Measurements from ENCODE around the gene IPCEF1. TPM values are rescaled to one million over a fixed set of nuclear protein-coding genes. Genes with fewer than 3 reads are reported as not detected.
A peak's percentile ranks its signal among the peaks of the same experiment; 100 is the strongest.

Gene IPCEF1
- polyA plus RNA-seq, 4 donors, result 5.5 to 8.4 (median 7.0) TPM

- DNase-seq (ENCODE audit: low read depth in 4 of 4, low spot score in 2 of 4), result no peak
These were observed 186.5 kb downstream of the IPCEF1 start for GRCh38 chr6:154170106-154170505.

- DNase-seq (ENCODE audit: low read depth in 4 of 4, low spot score in 2 of 4), result no peak
These were observed 187.3 kb downstream of the IPCEF1 start for GRCh38 chr6:154169193-154169847.

- no peak for DNase-seq (ENCODE audit: low read depth in 4 of 4, low spot score in 2 of 4)
These were observed 189.5 kb downstream of the IPCEF1 start for GRCh38 chr6:154167126-154167525.

- no peak for DNase-seq (ENCODE audit: low read depth in 4 of 4, low spot score in 2 of 4)
These were observed 190.5 kb downstream of the IPCEF1 start for GRCh38 chr6:154166140-154166539.

- DNase-seq (ENCODE audit: low read depth in 4 of 4, low spot score in 2 of 4), result no peak
These were observed 191.1 kb downstream of the IPCEF1 start for GRCh38 chr6:154165478-154165877.

GRCh38 chr6:154164397-154164796 is 192.2 kb downstream of the IPCEF1 start:
- DNase-seq (ENCODE audit: low read depth in 4 of 4, low spot score in 2 of 4), result peak in 1 of 4 donors; percentile 20

- DNase-seq (ENCODE audit: low read depth in 4 of 4, low spot score in 2 of 4), result no peak
These were observed 194.9 kb downstream of the IPCEF1 start for GRCh38 chr6:154161689-154162088.

GRCh38 chr6:154159126-154159525 is 197.5 kb downstream of the IPCEF1 start:
- DNase-seq (ENCODE audit: low read depth in 4 of 4, low spot score in 2 of 4), result no peak

- no peak for DNase-seq (ENCODE audit: low read depth in 4 of 4, low spot score in 2 of 4)
These were observed 198.9 kb downstream of the IPCEF1 start for GRCh38 chr6:154157706-154158105.

GRCh38 chr6:154157082-154157481 is 199.5 kb downstream of the IPCEF1 start:
- DNase-seq (ENCODE audit: low read depth in 4 of 4, low spot score in 2 of 4), result no peak

GRCh38 chr6:154156135-154156896 is 200.3 kb downstream of the IPCEF1 start:
- DNase-seq (ENCODE audit: low read depth in 4 of 4, low spot score in 2 of 4), result peak; percentile 50 to 75 (median 66)

- peak in 3 of 4 donors; percentile 34 to 69 (median 44) for DNase-seq (ENCODE audit: low read depth in 4 of 4, low spot score in 2 of 4)
These were observed 202.1 kb downstream of the IPCEF1 start for GRCh38 chr6:154154389-154154967.

GRCh38 chr6:154143753-154144152 is 212.8 kb downstream of the IPCEF1 start:
- no peak for DNase-seq (ENCODE audit: low read depth in 4 of 4, low spot score in 2 of 4)

GRCh38 chr6:154140743-154141142 is 215.9 kb downstream of the IPCEF1 start:
- no peak for DNase-seq (ENCODE audit: low read depth in 4 of 4, low spot score in 2 of 4)

GRCh38 chr6:154139892-154140291 is 216.7 kb downstream of the IPCEF1 start:
- DNase-seq (ENCODE audit: low read depth in 4 of 4, low spot score in 2 of 4), result no peak

- DNase-seq (ENCODE audit: low read depth in 4 of 4, low spot score in 2 of 4), result no peak
These were observed 217.8 kb downstream of the IPCEF1 start for GRCh38 chr6:154138793-154139192.

- DNase-seq (ENCODE audit: low read depth in 4 of 4, low spot score in 2 of 4), result no peak
These were observed 222.0 kb downstream of the IPCEF1 start for GRCh38 chr6:154134471-154135147.

GRCh38 chr6:154127657-154128056 is 228.9 kb downstream of the IPCEF1 start:
- no peak for DNase-seq (ENCODE audit: low read depth in 4 of 4, low spot score in 2 of 4)

GRCh38 chr6:154125421-154125820 is 231.2 kb downstream of the IPCEF1 start:
- no peak for DNase-seq (ENCODE audit: low read depth in 4 of 4, low spot score in 2 of 4)

- DNase-seq (ENCODE audit: low read depth in 4 of 4, low spot score in 2 of 4), result no peak
These were observed 233.2 kb downstream of the IPCEF1 start for GRCh38 chr6:154123155-154123956.
